ENCODE results near the gene HID1. TPM values are rescaled to one million over a fixed set of nuclear protein-coding genes. Genes with fewer than 3 reads are reported as not detected.
A peak's percentile ranks its signal among the peaks of the same experiment; 100 is the strongest.
"Not testable (repeated sequence)": the region's sequence is repeated elsewhere in the genome, so short reads cannot be mapped to it uniquely, and the experiment has no call there.

The HID1 gene
- total RNA-seq, 1 donor from 2014 or later: 5.5 TPM

DNA sequence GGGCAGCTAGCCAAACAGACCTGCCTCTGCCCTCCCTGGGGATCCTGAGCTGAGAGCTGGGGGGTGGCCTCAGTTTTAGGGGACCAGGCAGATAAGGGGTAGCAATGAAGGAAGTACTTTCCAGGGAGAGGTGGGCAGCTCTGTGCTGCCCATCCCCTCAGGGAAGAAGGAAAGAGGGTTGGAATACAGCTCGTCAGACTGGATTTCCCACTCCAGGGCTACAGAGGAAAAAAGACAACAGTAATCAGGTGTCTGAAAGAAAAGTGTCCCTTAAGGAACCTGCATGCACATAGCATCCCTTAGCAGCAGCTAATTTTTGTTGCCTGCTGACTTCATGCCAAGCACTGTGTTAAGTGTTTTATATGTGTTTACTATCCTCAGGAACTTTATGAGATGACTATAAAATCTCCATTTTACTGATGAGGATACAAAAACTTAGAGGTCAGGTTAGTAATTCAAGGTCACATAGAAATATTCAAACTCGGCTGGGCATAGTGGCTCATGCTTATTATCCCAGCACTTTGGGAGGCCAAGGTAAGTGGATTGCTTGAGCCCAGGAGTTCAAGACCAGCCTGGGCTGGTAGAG is 36.7 kb upstream of the HID1 start:
- Histone ChIP-seq H3K36me3 (ENCODE audit: control insufficient read depth, insufficient read depth, low read length) (no peaks in the 10 kb centered on the region), H3K27me3 (ENCODE audit: control insufficient read depth, insufficient read depth, low read length) (no peaks in the 10 kb centered on the region), H3K4me3 (ENCODE audit: low read depth, low read length) (no peak overlapping the region)
- DNase-seq (ENCODE audit: low read depth): no peak
- TF ChIP-seq, protein P1, sequence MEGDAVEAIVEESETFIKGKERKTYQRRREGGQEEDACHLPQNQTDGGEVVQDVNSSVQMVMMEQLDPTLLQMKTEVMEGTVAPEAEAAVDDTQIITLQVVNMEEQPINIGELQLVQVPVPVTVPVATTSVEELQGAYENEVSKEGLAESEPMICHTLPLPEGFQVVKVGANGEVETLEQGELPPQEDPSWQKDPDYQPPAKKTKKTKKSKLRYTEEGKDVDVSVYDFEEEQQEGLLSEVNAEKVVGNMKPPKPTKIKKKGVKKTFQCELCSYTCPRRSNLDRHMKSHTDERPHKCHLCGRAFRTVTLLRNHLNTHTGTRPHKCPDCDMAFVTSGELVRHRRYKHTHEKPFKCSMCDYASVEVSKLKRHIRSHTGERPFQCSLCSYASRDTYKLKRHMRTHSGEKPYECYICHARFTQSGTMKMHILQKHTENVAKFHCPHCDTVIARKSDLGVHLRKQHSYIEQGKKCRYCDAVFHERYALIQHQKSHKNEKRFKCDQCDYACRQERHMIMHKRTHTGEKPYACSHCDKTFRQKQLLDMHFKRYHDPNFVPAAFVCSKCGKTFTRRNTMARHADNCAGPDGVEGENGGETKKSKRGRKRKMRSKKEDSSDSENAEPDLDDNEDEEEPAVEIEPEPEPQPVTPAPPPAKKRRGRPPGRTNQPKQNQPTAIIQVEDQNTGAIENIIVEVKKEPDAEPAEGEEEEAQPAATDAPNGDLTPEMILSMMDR (IDR thresholded peaks at IDR 0.05; ENCODE audit: insufficient read depth, low read length, severe bottlenecking): no peak
- FAIRE-seq: no peak

DNA sequence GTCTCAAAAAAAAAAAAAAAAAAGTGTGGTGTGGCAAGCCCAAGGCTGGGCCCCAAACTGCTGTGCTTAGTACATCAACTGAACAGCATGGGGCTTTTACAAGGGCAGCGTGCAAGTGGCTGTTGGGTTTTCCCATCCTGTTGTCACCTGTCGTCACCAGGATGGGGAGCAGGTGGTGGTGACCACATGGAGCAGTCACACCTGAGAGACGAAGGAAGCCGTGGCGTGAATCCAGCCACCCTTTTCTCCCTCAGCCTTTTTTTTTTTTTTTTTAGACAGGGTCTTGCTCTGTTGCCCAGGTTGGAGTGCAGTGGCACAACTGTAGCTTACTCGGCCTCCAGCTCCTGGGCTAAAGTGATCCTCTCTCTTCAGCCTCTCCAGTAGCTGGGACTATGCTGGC is 35.8 kb upstream of the HID1 start:
- H3K4me3 ChIP-seq (ENCODE audit: low read depth, low read length): no peak overlapping the region
- TF ChIP-seq, protein P1 (IDR thresholded peaks at IDR 0.05; ENCODE audit: insufficient read depth, low read length, severe bottlenecking): no peak
- DNase-seq (ENCODE audit: low read depth) (no peak), FAIRE-seq (no peak)
- H3K27me3 ChIP-seq (ENCODE audit: control insufficient read depth, insufficient read depth, low read length): no peaks in the 10 kb centered on the region
- H3K36me3 ChIP-seq (ENCODE audit: control insufficient read depth, insufficient read depth, low read length): peaks cover 3% of the 10 kb centered on the region

DNA sequence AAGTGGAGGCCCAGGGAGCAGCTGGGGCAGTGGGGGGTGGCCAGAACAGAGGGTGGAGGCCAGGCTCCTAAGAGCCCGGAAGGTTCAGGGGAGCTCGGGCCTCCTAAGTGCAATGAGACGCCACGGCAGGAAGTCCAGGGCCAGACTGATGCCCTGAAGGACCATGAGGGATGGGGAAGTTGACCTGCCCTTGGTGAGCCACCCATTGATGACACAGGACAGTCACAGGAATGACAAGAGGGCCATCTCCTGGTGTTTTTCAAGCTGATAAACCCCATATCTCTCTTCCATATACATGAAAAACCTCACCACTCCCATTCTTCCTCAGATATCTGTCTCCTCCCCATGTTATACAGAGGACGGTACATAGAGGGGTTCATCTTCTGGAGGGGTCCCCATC is 34.1 kb upstream of the HID1 start:
- no peak for FAIRE-seq
- Histone ChIP-seq H3K36me3 (ENCODE audit: control insufficient read depth, insufficient read depth, low read length) (peaks cover 8% of the 10 kb centered on the region), H3K4me3 (ENCODE audit: low read depth, low read length) (no peak overlapping the region), H3K27me3 (ENCODE audit: control insufficient read depth, insufficient read depth, low read length) (no peaks in the 10 kb centered on the region)
- DNase-seq (ENCODE audit: low read depth): no peak
- TF ChIP-seq, protein P1 (IDR thresholded peaks at IDR 0.05; ENCODE audit: insufficient read depth, low read length, severe bottlenecking): peak; percentile 1

DNA sequence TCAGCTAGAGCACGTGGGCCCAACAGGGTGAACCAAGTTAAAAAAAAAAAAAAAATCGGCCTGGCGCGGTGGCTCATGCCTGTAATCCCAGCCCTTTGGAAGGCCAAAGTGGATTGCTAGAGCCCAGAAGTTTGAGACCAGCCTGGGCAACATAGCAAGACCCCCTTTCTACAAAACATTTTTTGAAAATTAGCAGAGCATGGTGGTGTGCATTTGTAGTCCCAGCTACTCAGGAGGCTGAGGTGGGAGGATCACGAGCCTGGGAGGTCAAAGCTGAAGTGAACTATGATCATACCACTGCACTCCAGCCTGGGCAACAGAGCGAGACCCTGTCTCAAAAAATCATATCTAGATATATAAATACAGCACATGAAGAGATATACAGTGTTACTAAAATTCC is 33.5 kb upstream of the HID1 start:
- H3K27me3 ChIP-seq (ENCODE audit: control insufficient read depth, insufficient read depth, low read length); FAIRE-seq; H3K4me3 ChIP-seq (ENCODE audit: low read depth, low read length); DNase-seq (ENCODE audit: low read depth): not testable (repeated sequence)
- peaks cover 11% of the 10 kb centered on the region for H3K36me3 ChIP-seq (ENCODE audit: control insufficient read depth, insufficient read depth, low read length)

DNA sequence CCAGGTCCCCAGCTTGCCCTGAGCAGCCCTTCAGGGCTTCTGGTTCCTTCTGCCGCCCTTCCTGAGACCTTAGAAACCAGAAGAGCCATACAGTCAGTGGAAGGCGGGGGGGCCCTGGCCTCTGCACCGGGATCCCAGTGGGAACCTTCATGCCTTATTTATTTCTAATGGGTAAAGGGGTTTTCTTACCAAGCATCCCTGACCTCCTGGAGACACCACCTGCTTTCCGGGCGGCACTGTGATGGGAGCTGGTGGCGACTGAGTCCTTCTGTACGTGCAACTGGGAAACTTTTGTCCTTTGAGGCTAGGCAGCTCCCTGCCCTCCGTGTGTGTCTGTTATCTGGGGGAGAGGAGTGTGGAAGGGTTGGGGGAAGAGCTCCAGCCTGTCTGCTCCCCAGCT is 32.7 kb upstream of the HID1 start:
- no peak for DNase-seq (ENCODE audit: low read depth)
- FAIRE-seq: no peak

DNA sequence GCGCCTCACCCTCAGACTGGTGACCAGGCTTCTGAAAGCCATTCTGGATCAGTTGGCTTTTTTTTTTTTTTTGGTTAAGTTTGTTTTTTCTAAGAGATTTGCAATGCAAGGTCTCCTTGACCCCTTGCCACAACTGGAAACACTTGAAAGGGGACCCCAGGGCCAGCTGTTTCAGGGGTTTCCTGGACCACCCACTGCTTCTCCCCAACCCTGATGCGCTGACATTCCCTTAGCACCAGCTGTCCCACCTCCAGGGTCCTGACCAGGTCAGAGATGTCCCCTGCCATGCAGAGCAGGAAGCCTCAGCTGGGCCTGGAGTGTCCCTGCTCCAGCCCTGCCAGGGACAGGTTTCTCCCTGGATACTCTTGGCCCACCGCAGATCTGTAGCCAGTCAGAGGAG is 31.8 kb upstream of the HID1 start:
- no peak overlapping the region for H3K4me3 ChIP-seq (ENCODE audit: low read depth, low read length)
- H3K27me3 ChIP-seq (ENCODE audit: control insufficient read depth, insufficient read depth, low read length): no peaks in the 10 kb centered on the region
- no peak for DNase-seq (ENCODE audit: low read depth)
- H3K36me3 ChIP-seq (ENCODE audit: control insufficient read depth, insufficient read depth, low read length): peaks cover 11% of the 10 kb centered on the region
- no peak for FAIRE-seq
- TF ChIP-seq, protein P1 (IDR thresholded peaks at IDR 0.05; ENCODE audit: insufficient read depth, low read length, severe bottlenecking): no peak

More for the DNA sequence above, 32.7 kb upstream of the HID1 start:
- Histone ChIP-seq H3K4me3 (ENCODE audit: low read depth, low read length) (no peak overlapping the region), H3K27me3 (ENCODE audit: control insufficient read depth, insufficient read depth, low read length) (no peaks in the 10 kb centered on the region), H3K36me3 (ENCODE audit: control insufficient read depth, insufficient read depth, low read length) (peaks cover 11% of the 10 kb centered on the region)
- TF ChIP-seq, protein P1 (IDR thresholded peaks at IDR 0.05; ENCODE audit: insufficient read depth, low read length, severe bottlenecking): no peak
